Activated CD8-positive, alpha-beta memory T cell treated with anti-CD3 and anti-CD28 coated beads, Interleukin-2, amount 50 U/mL, for 24 hours (primary cell): Measurements from ENCODE around the gene ZBP1.

Source experiments
- DNase-seq: peaks from one replicate; pipeline ENCODE4 v3.0.0-alpha.2; 2020; ENCODE audit errors: extremely low read depth

Gene ZBP1

DNA sequence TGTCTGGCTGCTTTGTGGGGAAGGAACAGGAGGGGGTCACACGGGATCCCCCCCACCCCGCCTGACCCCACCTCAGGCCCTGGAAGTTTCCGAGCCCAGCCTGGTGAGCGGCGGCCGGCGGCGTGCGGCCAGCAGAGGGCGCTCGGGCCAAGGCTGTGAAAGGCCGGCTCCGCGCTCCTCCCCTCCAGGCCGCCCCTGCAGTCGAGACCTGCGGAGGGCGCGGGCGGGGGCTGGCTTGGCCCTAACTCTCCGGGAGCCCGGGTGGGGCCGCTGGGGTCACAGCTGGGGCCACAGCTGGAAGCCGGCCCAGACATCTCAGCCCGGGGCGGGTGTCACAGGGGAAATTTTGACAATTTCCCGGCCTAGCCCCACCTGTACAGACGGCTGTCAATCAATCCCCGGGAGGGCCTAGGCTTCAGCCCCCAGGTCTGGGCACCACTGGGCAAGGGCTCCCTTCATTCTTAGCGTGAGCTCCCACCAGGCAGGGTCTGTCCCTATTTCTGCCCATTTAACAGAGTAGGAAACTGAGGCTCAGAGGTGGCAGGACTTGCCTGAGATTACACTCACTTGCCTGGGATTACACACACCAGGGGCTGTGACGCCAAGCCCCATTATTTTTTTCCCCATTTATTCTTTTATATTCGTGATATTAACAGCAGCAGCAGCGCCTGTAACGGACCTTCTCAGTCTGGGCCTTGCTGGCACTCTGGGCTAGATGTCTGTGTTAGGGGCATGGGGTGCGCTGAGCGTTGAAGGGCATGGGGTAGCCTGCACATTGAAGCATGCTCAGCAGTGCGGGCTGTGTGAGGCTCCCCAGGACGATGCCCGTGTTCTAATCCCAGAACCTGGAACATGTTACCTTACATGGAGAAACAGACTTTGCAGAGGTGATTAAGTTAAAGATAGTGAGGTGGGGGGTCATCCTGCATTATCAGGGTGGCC is 23.0 kb downstream of the ZBP1 start:
- DNase-seq: no peak

DNA sequence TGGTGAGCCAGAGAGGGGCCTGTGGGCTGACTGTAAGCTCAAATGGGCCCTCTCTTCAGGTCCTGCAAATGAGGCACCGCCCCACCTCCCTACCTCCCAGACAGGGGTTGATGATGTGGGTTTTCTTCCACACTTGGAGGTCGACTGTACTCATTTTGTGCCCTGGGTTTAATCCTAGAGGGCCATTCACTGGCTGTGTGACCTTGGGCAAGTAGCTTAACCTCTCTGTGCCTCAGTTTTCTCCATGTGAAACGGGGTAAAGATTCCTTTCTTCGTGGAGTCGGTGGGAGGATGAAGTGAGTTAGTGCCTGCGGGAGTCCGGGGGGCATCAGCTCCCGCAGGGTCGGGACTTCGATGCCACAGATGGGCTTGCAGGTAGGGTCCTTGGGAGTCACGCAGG is 23.9 kb downstream of the ZBP1 start:
- no peak for DNase-seq

DNA sequence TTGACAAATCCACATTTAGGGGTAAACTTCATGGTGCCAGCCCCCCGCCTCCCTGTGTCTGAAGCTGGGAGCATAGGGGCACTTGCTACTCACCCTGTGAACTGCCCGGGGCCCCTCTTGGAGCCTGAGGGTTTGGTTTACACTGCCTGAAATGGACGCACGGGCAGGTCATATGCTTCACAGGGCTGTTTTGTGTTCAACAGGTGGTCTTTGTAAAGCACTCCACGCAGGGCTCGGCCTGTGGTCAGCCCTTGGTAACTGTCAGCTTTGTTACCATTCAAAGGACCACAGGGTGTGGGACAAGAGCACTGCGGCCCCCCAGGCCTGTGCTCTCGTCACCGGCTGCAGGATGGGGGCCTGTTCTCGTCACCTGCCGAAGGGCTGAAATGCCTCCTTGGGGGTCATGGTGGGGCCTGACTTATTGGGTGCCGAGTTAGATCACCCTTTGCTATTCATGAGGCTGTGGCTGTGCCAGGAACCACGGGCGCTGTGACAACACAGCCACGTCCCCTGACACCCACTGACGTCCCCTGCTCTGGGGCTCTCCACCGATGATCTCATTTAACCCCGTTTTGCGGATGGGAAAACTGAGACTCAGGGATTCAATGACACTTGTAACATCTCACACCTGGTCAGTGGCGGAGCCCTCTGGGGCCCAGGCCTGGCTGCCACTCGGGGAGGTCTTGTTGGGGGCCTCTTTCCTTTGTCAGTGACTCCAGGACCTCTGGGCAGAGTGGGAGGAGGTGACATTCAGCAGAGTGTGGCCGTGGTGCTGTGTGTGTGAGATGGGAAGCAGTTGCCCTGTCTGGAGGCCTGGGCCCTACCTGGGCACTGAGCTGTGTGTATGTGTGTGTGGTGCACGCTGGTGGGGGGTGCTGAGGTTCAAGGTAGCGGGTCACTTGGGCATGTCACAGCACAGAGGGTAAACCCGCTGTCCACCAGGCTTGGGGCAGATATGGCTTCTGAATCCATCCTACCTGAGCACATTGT is 24.9 kb downstream of the ZBP1 start:
- no peak for DNase-seq

DNA sequence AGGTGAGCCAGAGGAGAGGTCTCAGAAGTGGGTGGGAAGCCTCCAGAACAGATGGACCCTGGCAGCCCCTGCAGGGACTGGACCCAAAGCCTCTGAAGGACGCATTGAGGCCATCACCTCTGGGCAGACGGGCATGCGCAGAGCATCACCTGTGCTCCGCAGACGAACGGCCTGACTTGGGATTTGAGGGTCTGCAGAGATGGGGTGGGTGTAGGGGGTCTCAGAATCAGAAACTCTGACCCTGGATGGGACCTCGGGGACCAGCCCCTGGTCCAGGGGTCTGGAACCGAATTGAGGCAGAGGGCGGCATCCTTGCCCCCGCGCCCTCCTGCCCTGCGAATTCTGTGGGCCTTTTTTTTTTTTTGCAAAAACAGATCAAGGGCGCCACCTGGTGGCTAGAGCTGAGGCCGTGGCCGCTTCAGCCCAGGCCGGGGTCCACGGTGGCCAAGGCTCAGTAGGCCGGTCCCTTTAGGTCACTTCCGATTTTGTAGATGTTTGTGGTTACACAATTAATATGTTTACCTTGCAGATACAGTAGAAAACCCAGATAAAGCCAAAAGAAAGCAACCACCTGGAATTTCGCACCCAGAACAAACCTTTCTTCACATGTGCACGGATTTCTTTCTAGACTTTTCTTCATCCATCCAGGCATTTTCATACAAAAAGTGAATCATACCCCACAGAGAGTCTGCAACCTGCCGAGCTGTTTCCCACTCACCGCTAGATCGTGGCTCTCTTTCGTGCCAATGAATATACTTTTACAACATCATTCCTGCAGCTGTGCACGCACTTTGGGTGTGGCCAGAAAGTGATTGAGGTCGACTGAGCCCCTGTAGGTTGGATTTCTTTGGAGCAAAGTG is 25.9 kb downstream of the ZBP1 start:
- DNase-seq: no peak

DNA sequence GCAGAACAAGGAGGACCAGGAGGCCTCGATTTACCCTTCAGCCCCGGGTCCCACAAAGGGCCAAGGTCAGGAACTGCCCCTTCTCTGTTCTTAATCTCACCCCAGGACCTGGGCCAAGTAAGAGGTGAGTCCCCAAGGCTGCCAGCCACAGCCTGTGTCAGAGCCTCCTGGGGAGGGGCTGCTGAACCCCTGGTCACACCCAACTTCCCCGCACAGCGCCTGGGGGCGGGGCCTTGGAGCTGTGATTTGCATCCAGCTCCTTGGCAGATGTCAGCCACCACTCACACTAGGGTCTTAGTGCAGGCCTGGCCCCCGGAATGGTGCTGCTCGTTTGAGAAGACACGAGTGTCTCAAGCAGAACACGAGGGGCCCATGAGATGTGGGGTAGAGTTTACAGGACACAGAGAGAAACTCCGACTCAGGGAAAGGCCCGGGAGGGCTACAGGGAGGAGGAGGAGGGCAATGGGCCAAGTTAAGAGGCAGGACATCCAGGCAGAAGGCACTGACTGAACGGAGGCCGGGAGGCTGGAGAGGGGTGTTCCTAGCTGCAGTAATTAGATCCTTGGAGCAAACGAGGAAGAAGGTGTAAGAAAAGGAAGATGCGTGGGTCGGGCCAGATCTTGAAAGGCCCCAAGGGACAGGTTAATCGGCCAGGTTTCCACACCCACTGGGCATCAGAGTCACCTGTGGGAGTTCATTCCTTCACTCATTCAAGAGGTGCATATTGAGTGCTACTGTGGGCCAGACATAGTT is 26.9 kb downstream of the ZBP1 start:
- no peak for DNase-seq

DNA sequence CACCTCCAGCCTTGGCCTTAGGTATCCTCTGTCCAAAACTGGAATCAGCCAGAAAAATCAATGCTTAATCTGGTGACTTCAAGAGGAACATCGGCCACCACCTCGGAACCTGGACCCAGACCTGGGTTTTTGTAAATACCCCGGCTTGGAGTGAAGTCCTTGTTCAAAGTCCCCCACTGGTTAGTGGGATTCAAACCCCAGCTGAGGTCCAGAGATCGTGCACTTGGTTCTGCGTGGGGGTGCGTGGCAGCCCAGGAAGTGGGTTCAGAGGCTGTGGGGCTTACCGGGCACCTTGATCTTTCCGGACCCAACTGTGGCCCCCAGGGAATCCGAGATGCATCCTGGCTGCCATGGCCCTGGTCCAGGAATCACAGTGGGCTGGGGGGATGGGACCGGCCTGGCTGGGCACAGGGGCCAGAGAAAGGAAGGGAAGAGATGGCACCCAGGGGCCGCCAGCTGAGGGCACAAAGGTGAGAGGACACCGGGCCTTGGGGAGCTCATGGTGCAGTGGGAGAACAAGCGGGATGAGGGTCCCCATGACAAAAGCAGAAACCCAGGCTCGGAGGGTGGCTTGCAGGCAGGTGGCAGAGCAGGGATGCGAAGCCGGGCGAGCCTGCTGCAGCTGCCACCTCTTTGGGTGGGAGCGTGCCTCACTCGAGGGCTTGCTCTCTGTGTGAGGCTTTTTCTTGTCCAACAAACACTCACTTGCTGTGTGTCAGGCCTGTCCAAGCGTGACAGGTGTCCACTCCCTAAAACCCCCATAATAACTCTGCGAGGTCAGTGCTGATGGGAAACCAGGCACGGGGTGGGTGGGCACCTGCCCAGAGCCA is 27.7 kb downstream of the ZBP1 start:
- DNase-seq: no peak

DNA sequence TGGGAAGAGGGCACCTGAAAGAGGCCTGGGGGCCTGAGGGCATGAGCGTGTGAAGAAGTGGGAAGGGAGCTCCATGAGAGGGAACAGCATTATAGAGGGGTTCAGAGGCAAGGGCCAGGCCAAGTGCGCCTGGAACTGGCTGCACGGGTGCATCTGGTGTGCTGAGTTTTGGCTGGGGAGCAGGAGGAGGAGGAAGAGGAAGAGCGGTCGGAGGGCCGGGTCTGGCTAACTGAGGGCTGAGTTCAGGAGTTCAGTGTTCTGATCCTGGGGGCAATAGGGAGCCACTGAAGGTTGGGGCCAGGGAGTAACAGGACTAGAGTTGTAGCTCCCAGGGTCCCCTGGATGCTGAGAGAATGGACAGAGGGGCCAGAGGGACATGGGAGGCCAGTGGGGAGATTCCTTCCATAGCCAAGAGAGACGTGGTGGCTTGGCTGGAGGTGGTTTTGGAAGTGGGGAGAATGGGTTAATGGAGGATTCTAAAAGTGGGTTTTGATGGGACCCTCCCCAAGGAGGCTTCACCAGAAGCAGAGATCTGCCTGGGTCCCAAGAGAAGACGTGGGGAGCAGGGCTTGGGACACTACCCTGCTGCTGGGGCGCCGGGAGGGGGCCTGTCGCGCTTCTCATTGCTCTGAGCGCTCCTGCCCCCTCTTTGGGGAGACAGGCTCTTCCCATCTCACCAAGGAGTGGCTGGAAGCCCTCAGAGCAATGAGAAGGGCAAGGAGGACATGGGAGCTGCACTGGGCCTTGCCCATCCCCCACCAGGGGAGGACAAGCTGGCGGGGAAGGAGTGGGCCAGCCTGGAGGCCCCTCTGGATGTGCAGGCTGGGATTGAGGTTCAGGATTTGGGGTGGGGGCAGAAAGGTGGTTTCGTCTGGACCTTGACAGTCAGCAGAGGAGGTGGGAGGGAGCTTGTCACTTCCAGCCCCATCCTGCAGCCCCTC is 28.7 kb downstream of the ZBP1 start:
- no peak for DNase-seq

DNA sequence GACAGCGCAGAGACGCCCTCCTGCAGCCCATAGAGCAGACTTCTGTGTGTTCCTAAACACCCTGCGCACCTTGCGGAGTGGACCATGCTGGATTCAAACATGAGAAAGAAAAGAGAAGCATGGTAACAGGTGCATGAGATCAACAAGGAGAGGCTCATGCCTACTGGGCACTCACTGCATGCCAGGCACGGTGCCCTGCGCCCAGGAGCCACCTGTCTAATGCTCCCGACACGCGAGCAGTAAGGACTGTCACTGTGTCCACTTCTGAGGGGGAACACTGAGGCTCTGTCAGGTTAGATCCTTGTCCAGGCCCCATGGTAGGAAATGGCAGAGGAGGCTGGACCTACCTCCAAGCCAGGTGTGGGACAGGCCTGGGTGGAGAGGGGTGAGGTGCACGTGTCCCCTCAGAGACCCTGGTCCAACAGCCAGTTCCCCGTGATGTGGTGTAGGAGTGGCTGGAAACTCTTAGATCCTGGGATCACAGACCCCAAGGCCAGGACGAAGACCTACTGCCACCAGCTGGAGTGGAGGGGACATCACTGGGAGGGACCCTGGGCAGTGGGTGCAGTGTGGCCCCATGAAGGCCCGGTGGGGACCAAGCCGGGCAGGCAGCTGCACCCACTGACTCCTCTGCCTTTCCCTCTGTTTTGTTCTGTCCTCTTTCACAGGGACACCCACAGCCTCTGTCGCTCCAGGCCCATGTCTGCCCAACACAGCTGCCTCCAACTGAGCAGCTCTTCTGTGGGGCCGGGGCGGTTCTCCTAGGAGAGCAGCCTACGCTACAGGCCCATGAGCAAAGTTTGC is 29.5 kb downstream of the ZBP1 start:
- no peak for DNase-seq

DNA sequence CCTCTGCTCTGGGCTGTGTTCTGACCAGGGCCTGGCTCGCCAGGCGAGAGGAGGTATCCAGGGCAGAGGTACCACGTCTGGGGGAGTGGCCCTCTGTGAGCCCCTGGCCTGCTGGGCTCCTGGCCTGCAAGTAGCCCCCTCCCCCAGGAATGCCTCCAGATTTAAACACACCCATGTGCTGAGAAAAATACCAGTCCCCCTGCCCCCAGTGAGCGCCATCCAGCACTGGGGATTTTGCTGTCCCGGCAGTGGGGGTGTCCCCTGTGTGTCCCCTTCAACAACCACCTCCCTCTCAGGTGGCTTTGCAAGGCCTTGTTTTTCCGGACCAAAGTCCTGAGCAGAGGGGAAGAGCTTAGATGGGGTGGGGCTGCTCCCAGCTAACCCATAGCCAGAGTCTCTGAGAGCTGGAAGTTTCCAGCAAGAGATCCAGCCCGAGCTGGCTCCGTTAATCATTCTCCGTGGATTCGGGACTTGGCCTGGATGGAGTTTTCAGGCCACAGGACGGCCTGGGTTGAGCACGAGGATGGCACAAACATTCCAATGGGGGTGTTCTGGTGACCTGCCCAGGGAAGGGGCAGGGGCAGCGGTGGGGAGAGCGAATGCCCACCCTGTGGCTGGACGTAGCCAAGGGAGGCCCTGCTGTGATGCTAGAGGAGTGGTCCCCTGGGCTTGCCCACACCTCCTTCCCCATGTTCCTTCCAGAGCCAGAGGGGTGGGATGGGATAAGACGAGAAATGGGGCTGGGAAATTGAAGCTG is 30.3 kb downstream of the ZBP1 start:
- no peak for DNase-seq

DNA sequence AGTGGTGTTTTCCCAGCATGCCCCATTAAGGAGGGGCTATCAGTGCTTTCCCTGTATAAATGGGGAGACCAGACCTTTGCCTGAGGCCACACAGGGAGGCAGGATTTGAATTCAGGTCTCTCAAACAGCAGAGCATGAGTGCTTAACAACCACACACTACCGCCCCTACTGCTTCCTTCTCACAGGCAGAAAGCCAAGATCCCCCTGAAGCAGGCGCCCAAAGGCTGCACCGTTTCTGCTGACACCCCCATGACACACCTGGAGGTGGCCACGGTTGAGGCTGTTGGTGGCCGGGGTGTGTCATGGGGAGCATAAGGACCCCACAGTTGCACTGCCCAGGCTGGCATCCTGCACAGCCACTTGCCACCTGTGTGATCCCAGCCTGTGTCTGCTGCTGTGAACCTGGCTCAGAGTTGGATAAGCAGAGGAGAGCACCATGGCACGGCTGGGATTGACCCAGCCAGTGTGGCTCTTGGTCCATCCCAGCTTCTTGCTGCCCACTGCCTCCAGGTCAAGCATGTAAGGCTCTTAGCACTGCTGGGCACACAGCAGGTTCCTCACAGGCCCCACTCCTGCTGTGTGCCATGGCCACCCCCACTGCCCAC is 31.0 kb downstream of the ZBP1 start:
- DNase-seq: no peak

DNA sequence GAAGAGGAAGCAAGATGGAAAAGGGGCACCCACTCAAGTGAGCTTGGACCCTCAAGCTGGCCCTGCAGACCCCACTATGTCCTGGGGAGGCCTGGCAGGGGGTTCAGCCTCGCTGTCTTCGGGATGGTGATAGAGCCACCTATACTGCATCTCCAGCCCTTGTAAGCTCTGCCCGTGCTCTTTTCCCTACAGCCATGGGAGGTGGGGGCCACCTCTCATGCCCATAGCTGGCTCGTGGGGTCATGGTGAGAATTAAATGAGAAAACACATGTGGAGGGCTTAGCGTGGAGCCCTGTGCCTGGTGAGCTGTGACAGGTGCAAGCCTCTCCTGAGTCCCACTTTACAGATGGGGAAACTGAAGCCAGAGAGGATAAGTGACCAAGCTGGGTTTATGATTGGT is 31.6 kb downstream of the ZBP1 start:
- no peak for DNase-seq

DNA sequence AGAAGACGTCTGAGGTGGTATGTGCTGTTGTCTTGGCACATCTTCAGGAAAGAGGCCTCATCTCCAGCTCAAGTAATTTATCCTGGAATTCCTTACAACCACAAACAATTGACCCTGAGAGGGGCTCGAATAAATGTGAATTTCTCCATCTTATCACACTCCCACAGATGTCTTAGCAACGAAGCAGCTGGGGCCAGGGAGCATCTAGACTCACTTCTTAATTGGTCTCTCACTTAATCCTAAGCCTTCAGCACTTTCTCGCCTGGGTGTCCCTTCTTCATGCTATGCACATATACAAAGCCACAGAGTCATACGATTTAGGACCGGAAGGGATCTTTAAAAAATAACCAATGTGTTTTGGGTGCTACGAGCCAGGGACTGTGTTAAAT is 32.2 kb downstream of the ZBP1 start:
- no peak for DNase-seq

DNA sequence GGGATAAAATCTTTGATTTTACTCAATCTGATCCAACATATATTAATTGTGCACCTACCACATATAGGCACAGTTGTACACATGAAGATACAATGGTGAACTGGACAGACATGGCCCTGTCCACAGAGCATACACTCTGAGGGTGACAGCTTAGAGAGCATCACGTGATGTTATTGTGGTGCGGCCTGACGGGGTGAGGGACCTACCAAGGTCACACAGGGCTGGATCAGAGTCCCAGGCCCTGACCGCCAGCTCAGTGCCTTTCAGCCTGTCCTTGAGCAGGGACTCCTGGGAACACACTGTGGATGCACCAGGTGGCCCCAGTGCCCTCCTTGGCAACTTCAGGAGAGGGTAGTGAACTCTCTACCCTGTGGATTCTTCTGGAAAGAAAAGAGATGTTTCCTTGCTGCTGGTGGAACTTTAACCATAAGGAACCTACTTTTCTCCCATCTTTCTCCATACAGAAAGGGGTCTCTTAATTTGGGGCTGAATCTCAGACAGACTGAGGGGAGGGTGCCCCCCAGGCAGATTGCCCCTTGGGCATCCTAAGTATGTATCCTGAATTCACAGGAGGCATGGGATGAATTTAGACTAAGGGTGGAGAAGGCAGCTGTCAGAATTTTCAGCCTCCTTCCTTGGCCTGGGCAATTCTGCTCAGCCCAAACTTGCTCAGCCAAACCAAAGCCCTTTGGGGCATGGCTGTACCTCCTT is 32.8 kb downstream of the ZBP1 start:
- no peak for DNase-seq

DNA sequence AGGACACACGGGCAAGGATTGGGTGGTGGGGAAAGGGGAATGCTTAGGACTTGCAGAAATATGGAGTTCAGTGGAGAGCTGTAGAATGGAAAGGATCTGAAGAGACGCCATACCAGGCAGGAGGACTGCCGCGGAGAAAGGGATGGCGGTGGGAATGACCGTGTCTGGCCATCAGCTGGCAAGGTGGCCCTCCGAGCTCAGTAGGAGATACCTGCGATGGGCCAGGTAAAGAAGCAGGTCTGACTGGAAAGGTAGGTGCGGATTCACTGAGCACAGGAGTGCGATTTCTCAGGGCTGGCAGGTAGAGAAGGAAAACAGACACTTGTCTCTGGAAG is 33.3 kb downstream of the ZBP1 start:
- DNase-seq: no peak

DNA sequence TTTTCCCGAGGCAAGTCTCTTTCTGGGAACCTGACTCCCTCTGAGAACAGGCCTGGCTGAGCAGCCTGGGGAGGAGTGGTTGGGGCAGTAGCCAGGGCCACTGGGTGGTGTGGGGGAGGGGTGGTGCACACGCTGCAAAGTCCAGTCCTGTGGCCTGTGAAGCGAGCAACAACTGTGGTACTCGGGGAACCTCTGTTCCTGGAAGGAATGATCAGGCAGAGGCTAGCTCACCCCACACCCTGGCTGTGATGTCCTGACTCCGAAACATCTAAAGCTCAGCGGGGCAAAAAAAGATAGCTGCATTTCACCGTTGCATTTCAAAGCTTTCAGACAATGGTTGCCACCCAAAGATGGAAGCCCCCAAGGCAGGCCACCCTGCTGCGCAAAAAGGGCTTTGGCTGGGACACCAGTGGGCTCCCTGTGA is 33.8 kb downstream of the ZBP1 start:
- no peak for DNase-seq

DNA sequence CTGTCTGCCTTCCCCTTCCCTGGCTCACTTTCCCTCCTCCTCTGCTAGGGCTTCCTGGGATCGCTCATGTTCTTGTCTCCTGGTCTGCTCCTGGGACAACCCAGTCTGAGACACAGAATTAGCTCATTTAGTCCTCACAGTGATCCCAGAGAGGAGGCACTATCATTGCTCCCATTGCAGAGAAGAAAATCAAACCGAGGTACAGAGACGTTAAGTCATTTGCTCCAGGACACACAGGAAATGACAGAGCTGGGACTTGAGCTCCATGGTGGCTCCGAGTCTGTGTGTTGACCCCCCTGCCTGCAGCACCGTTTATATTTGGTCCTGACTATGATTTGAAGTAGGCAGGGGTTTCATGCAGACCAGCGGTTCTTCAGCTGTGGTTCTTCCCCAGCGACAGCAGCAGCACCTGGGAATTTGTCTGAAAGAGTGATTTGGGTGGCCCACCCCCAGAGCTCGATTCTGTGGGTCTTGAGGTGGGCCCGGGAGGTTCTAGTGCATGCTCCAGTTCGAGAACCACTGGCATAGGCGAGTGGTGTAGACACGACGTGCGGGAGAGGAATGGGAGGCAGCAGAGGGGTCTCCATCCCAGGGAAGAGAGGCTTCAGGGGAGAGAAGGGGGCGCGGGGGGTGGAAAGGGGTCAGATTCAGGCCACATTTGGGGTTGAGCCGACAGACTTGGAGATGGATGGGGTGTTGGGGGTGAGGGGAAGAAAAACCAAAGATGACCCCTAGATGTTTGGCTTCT is 34.6 kb downstream of the ZBP1 start:
- DNase-seq: no peak
